ENCODE measurements around the gene GZF1.
"Not testable (repeated sequence)": the region's sequence is repeated elsewhere in the genome, so short reads cannot be mapped to it uniquely, and the experiment has no call there.

Gene GZF1

DNA sequence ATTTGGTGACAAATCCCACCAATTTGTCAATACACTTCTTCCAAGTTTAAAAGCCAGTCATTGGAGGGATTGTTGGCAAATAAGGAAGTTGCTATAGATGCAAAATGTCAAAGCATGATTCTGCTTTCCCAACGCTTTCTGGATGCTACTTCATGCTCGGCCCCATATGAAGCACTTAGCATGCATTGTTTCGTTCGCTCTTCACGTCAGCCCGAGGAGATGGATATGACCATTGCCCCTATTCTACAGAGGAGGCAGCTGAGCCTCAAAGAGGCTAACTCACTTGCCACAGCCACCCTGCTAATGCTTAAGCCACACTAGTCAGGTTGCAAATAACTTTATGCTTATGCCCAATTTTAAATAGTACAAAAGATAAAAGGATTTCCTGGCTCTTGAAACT is 14.2 kb upstream of the GZF1 start:
- no peak for DNase-seq

DNA sequence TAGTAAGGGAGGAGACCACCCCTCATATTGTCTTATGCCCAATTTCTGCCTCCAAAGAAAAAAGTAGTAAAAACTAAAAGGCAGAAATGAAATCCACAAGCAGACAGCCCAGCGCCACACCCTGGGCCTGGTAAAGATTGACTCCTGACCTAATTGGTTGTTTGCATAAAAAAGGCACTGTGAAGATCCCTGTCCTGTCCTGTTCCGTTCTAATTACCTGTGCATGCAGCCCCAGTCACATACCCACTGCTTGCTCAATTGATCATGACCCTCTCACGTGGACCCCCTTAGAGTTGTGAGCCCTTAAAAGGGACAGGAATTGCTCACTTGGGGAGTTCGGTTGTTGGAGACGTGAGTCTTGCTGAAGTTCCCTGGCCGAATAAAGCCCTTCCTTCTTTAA is 13.5 kb upstream of the GZF1 start:
- not testable (repeated sequence) for DNase-seq

DNA sequence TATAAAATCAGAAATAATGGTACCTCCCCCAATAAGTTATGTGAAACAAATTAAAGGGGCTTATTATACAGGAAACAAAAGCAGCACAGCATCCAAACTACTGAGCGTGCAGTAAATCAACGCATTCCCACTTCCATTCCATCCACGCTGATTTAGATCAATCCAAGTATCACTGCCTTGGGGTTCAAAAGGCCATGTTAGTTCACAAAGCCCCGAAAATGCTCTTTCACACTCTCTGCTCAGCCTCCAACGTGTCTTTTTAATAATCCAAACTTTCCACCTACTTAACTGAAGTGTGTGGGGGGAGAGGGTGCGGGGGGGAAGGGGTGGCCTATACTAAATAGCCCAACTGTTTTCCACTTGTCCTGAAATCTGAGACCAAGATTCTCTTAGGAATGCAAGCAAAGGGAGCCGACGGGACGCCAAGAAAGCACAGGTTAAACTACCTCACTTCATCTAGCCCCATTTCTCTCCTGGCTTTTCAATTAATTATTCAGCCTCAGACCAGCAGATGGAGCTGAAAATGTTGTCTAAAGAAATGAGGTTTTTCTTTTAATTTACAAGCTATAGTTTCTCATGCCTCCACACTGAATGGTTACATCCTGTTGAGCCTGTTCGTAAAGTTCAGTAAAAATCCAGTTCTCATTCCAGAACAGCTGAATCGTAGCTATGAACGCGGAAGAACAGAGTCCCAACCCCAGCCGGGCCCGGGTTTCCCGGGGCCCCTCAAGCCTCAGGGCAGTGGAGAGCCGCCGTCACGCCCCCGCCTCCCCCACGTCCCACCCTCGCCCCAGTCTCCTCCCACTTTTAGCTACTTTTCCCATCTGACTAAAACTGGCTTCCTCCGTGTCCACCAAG is 12.4 kb upstream of the GZF1 start:
- DNase-seq: peak; percentile 72 to 75

DNA sequence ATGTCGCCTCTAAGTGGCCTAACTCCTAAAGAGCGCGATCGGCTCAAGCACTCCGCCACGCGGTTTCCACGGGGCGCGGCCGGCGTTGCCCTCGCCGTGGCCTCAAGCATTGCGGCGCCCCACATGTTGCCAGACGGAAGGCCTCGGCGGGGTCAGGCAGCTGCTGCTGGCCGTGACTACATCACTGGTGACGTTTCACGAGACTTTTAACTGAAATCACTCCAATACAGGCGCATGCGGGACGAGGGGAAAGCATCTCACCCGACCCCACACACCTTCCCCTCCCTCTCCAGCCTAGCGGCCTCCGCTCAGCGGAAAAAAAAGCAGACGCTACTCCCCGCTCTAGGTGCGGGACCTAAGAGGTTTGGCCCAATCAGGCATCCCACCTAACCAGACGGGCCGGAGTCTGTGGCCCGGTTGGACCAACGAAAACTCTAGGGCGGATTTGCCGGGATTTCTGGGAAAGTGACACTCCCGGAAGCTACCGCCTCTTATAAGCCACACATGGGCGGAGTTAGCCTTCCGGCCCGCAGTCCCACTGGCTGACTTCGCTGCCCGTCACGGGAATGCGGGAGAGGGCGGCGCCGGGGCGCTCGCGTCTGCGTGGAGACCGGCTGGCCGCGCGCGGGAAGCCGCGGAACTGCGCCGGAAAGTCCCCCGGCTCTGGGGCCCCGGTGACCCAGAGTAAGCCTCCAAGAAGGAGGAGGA is 11.6 kb upstream of the GZF1 start, which contains the start of gene NXT1:
TSS of gene NXT1 (plus strand) at position 596 of the 708 bp plus-strand sequence. CDS start 3,251 bp downstream, outside the sequence.
- peak; percentile 94 to 97 for DNase-seq

DNA sequence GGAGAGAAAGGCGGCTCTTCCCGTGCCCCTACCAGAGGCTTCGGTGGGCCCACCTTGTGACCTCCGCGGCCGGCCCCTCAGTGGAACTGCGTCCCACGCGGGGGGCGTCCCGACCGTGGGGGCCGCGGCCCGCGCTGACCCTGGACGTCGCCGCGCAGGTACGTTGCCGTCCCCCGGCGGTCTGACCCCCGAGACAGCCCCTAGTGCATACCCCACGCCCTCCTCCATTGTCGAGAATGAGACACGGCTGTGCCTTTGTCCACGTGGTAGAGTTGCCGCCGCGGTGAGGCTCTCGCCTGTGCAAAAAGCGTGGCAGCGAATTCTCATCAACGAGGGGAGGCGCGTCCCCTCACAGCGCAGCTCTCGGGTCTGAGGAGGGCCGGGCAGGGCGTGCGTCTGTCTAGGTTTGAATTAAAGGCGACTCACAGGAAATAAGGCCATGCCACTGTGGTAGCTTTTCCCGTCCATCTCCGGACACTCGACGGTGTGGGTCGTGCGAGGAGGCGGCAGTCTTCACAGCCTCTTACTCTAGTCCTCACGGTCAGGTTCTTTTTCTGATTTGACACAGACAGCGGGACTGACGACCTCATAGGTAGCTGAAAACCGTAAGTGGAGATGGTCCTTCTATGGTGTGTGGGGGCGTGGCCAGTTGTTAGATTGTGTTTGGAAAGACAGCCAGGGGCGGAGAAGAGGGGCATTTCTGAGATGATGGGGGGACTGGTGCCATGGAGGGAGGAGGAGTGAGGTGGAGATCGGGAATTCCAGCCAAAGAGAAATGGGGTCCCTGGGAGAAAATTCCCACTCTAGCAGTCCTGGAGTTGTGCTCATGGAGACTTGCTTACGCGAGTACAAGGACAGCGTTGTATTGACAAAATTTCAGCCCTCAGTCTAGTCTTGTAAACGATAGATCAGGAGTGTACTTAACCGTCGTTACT is 10.8 kb upstream of the GZF1 start:
- DNase-seq: peak; percentile 66 to 74

- DNase-seq: no peak
These were observed 5.8 kb upstream of the GZF1 start for GRCh38 chr20:23356203-23356602.

- DNase-seq: peak; percentile 100
These were observed 4.0 kb upstream of the GZF1 start for GRCh38 chr20:23357767-23358562.

- DNase-seq: no peak
These were observed 3.4 kb upstream of the GZF1 start for GRCh38 chr20:23358563-23358906.

- DNase-seq: no peak
These were observed 2.9 kb upstream of the GZF1 start for GRCh38 chr20:23358923-23359593.

DNA sequence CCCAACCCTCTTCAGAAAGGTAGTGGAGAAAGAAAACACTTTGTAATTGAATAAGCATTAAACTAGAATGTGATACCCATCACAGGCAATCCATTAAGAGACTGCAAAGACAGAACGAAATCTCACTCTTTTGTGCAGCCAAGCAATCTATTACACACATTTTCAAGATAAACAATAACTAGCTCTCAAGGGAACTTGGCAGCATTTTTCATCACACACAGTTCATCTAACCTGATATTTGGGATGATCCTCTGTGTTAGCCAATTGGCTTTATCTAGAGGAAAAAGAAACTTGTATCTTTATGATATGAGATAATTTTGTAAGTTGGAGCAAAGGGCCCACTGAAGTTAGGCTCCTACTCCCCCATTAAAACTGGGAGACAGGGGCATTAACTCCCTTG is 1.5 kb upstream of the GZF1 start:
- no peak for DNase-seq

DNA sequence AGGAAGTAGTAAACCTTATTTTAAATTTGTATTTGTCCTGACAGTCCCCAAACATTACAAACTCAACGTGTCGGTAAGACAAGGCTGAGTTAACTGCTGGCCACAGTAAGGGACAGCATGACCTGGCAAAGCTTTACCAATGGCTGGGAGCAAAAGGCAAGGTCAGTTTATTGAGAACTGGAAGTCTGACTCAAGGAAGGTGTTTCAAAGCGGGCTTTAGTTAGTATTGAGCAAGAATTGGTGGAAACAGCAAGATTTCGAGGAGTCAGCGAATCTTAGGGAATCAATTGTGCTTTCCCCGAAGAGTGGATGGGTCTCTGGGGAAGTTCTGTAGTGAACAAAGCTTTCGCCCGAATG is 885 bp upstream of the GZF1 start:
- no peak for DNase-seq

- DNase-seq: peak; percentile 18 to 29
These were observed 642 bp downstream of the GZF1 start for GRCh38 chr20:23362392-23363256.

DNA sequence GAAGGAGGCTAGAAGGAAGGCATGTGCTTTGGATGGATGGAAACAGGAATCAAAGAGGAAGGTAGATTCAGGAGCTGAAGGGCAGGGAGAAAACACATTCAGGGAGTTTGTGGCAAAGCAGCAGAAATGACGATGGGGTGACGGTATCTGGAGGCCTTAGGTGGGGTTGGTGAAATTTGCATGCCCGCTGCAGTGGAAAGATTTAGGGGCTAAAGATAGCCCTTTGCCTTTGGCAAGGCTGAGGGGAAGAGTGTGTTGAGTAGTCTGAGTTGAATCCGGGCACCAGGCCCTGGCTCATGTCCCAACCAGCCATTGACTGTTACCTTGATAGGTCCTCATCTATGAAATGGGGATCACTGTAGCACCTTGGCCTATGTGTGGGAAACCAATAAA is 1.3 kb downstream of the GZF1 start:
- DNase-seq: no peak

- no peak for DNase-seq
These were observed 3.6 kb downstream of the GZF1 start for GRCh38 chr20:23365390-23366165.

DNA sequence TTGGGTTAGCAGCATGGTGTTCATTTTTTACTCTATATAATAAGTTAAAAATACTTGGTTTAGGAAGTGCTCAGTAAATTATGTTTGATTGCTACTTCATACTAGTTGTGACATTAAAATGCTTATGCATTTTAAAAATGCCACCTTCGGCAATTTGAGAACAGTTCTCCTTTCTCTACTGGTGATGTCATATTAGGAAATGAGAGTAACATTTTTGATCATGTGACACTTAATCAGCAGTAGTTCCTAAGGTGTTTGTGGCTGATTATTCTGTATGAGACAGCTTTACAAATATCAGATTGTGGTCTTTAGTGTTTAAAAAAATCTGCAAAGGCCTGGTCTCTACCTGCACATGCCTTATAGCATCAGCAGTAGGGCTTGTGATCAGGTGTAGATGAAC is 4.4 kb downstream of the GZF1 start:
- DNase-seq: no peak

GRCh38 chr20:23367770-23368169 is 5.8 kb downstream of the GZF1 start:
- DNase-seq: no peak

GRCh38 chr20:23368316-23369071 is 6.5 kb downstream of the GZF1 start:
- DNase-seq: no peak

- DNase-seq: no peak
These were observed 7.3 kb downstream of the GZF1 start for GRCh38 chr20:23369072-23369823.

Data from activated CD4-positive, alpha-beta T cell treated with anti-CD3 and anti-CD28 coated beads, Interleukin-2, amount 50 U/mL, for 48 hours (primary cell).